HepG2 (cell line): ENCODE measurements around the gene HCFC1R1. TPM values are rescaled to one million over a fixed set of nuclear protein-coding genes. Genes with fewer than 3 reads are reported as not detected.
A peak's percentile ranks its signal among the peaks of the same experiment; 100 is the strongest.

Source experiments
- GABPA ChIP-seq, 2 experiments: IDR thresholded peaks; 2 replicates each; pipeline ENCODE4 v1.6.1; 2011 to 2016; ENCODE audit warnings: low read depth in 2 of 2, low read length in 1 of 2, missing biosample characterization in 1 of 2, missing genetic modification characterization in 1 of 2
- JDP2 ChIP-seq: sonication (generic); formaldehyde crosslinking; IDR thresholded peaks from 2 replicates; pipeline ENCODE4 v1.8.1; 2022; ENCODE audit warnings: missing genetic modification reagents, borderline replicate concordance
- SAP130 ChIP-seq: IDR thresholded peaks from 2 replicates; pipeline ENCODE4 v1.6.1; 2016; ENCODE audit warnings: low read depth
- SOX13 ChIP-seq, 3 experiments: fragments of 450-650 bp in 1 of 3; sonication (generic) in 1 of 3; formaldehyde crosslinking in 1 of 3; IDR thresholded peaks in 2 of 3; conservative IDR thresholded peaks in 1 of 3; 2 replicates each; pipeline versions ENCODE4 v1.5.0 to v1.6.1; 2016 to 2020; ENCODE audit warnings: antibody characterized with exemption in 1 of 3, mild to moderate bottlenecking in 1 of 3, missing compliant biosample characterization in 1 of 3, missing genetic modification reagents in 1 of 3, moderate library complexity in 1 of 3
- SP4 ChIP-seq: sonication (generic); formaldehyde crosslinking; IDR thresholded peaks from 2 replicates; pipeline ENCODE4 v1.8.1; 2023; ENCODE audit warnings: mild to moderate bottlenecking, missing genetic modification reagents
- ZFX ChIP-seq: sonication (generic); formaldehyde crosslinking; IDR thresholded peaks from 2 replicates; pipeline ENCODE4 v1.4.0; 2020; ENCODE audit warnings: mild to moderate bottlenecking, low read depth, missing genetic modification reagents, moderate library complexity
- ZFY ChIP-seq: sonication (generic); formaldehyde crosslinking; IDR thresholded peaks from 2 replicates; pipeline ENCODE4 v1.4.0; 2020; ENCODE audit warnings: missing genetic modification reagents
- ZNF121 ChIP-seq: sonication (generic); formaldehyde crosslinking; IDR thresholded peaks from 2 replicates; pipeline ENCODE4 v1.5.0; 2020; ENCODE audit warnings: mild to moderate bottlenecking, missing genetic modification reagents
- ZNF598 ChIP-seq: sonication (generic); formaldehyde crosslinking; IDR thresholded peaks from 2 replicates; pipeline ENCODE4 v1.5.1; 2020; ENCODE audit warnings: mild to moderate bottlenecking, missing genetic modification reagents, borderline replicate concordance
- ZNF703 ChIP-seq: sonication (generic); formaldehyde crosslinking; IDR thresholded peaks from 2 replicates; pipeline ENCODE4 v1.5.1; 2020; ENCODE audit warnings: missing genetic modification reagents, mild to moderate bottlenecking, moderate library complexity, borderline replicate concordance
- ZNF850 ChIP-seq: sonication (generic); formaldehyde crosslinking; conservative IDR thresholded peaks from 2 replicates; pipeline ENCODE4 v1.9.0; 2021; ENCODE audit warnings: mild to moderate bottlenecking, missing genetic modification reagents
- polyA plus RNA-seq, 8 experiments: library from polyadenylated mRNA; depleted of rRNA in 3 of 8; stranded (reverse) in 7 of 8; unstranded in 1 of 8; fragments of >200 nt; fragmentation: Illumina TruSeq in 4 of 8; extraction: Trizol in 4 of 8; gene quantifications; 2 replicates each; pipeline versions ENCODE4 v1.2.1 to v1.2.3, GENCODE V29; 2011 to 2016; ENCODE audit warnings: low read depth in 4 of 8, missing spikeins in 1 of 8, mixed read lengths in 1 of 8; ENCODE audit not compliant: insufficient read depth in 1 of 8
- total RNA-seq, 5 experiments: library from RNA; depleted of rRNA; stranded (reverse); fragments of >200 nt; fragmentation: Illumina TruSeq; extraction: Trizol; gene quantifications; 2 replicates each; pipeline ENCODE4 v1.2.3, GENCODE V29; 2016; ENCODE audit warnings: low read depth in 1 of 5
- TF ChIP-seq, protein P1 (sequence below): sonication (generic); formaldehyde crosslinking; IDR thresholded peaks from 2 replicates; pipeline ENCODE4 v1.8.1; 2023; ENCODE audit warnings: missing genetic modification reagents, inconsistent platforms, borderline replicate concordance
- TF ChIP-seq, protein P2 (sequence below): sonication (generic); formaldehyde crosslinking; IDR thresholded peaks from 2 replicates; pipeline ENCODE4 v1.5.1; 2020; ENCODE audit warnings: mild to moderate bottlenecking, missing genetic modification reagents, moderate library complexity

Gene HCFC1R1
- total and polyA plus RNA-seq, 2 of the 13 experiments (the other 11 are each of a cell fraction or from before 2014, with no cell fraction given): 13.8 to 16.1 TPM

DNA sequence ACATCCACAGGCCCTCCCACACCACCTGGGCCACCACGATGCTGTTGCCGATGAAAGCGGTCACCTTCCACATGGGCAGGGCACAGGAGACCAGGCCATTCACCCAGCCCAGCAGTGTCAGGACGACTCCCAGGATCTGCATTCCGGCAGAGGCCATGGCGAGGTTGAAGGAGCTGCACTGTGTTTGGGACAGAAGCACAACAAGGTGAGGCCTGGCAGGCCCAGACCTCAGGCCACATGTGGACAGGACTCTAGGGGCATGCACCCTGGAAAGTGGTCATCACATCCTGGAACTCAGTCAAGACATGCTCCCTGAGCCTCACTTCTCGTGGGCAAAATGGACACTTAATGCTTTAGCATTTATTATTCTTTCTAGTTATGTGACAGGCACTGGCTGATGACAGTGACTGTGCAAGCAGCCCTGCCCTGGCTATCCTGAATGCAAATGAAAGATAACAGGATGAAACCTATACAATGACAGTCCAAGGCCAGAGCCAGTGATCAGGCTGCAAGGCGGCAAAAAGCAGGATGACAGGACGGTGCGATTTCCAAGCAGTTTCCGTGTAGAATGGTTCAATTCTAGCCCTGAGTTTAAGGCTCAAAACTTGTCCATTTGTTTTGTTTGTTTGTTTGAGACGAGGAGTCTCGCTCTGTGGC lies 7.7 kb downstream of the HCFC1R1 start (continued):
- TF ChIP-seq, protein P1, sequence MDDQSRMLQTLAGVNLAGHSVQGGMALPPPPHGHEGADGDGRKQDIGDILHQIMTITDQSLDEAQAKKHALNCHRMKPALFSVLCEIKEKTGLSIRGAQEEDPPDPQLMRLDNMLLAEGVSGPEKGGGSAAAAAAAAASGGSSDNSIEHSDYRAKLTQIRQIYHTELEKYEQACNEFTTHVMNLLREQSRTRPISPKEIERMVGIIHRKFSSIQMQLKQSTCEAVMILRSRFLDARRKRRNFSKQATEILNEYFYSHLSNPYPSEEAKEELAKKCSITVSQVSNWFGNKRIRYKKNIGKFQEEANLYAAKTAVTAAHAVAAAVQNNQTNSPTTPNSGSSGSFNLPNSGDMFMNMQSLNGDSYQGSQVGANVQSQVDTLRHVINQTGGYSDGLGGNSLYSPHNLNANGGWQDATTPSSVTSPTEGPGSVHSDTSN (CRISPR knock-in tag): no peak
- TF ChIP-seq ZFY: 0 out of 2 replicates have a peak, but pooled peaks have one; percentile 15
- TF ChIP-seq, protein P2, sequence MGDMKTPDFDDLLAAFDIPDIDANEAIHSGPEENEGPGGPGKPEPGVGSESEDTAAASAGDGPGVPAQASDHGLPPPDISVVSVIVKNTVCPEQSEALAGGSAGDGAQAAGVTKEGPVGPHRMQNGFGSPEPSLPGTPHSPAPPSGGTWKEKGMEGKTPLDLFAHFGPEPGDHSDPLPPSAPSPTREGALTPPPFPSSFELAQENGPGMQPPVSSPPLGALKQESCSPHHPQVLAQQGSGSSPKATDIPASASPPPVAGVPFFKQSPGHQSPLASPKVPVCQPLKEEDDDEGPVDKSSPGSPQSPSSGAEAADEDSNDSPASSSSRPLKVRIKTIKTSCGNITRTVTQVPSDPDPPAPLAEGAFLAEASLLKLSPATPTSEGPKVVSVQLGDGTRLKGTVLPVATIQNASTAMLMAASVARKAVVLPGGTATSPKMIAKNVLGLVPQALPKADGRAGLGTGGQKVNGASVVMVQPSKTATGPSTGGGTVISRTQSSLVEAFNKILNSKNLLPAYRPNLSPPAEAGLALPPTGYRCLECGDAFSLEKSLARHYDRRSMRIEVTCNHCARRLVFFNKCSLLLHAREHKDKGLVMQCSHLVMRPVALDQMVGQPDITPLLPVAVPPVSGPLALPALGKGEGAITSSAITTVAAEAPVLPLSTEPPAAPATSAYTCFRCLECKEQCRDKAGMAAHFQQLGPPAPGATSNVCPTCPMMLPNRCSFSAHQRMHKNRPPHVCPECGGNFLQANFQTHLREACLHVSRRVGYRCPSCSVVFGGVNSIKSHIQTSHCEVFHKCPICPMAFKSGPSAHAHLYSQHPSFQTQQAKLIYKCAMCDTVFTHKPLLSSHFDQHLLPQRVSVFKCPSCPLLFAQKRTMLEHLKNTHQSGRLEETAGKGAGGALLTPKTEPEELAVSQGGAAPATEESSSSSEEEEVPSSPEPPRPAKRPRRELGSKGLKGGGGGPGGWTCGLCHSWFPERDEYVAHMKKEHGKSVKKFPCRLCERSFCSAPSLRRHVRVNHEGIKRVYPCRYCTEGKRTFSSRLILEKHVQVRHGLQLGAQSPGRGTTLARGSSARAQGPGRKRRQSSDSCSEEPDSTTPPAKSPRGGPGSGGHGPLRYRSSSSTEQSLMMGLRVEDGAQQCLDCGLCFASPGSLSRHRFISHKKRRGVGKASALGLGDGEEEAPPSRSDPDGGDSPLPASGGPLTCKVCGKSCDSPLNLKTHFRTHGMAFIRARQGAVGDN: peak; percentile 54
- no peak for TF ChIP-seq SOX13 (IDR thresholded peaks at IDR 0.05)
- TF ChIP-seq SOX13 (CRISPR knock-in tag; conservative IDR thresholded peaks at IDR 0.05 in 1 of 2, IDR thresholded peaks at IDR 0.05 in 1 of 2): peak in 1 of 2 experiments; percentile 31; a peak in 1 of 4 replicates
- TF ChIP-seq SAP130: peak; percentile 49; the same call in 1 of the 2 replicates
- no peak for TF ChIP-seq GABPA (IDR thresholded peaks at IDR 0.05; ENCODE audit: low read depth, low read length)
- no peak for TF ChIP-seq GABPA (CRISPR knock-in tag; IDR thresholded peaks at IDR 0.05; ENCODE audit: low read depth)
- TF ChIP-seq ZFX: peak; percentile 54
- no peak for TF ChIP-seq ZNF850
- no peak for TF ChIP-seq ZNF703 (CRISPR knock-in tag)
- TF ChIP-seq ZNF598 (CRISPR knock-in tag): no peak
- TF ChIP-seq JDP2 (CRISPR knock-in tag): no peak
- TF ChIP-seq SP4 (CRISPR knock-in tag): 0 out of 2 replicates have a peak, but pooled peaks have one; percentile 25
- 0 out of 2 replicates have a peak, but pooled peaks have one; percentile 35 for TF ChIP-seq ZNF121
